HG03139 (cell line): Measurements from ENCODE around the gene AMPD3.
A peak's percentile ranks its signal among the peaks of the same experiment; 100 is the strongest.

Experiments used
- ATAC-seq: cut with Tn5 transposase; IDR thresholded peaks from one replicate; pipeline ENCODE4 v1.9.1; 2021; ENCODE audit not compliant: unreplicated experiment

AMPD3 gene

GRCh38 chr11:10486161-10486840 is 31.2 kb downstream of the AMPD3 start:
- no peak for ATAC-seq

DNA sequence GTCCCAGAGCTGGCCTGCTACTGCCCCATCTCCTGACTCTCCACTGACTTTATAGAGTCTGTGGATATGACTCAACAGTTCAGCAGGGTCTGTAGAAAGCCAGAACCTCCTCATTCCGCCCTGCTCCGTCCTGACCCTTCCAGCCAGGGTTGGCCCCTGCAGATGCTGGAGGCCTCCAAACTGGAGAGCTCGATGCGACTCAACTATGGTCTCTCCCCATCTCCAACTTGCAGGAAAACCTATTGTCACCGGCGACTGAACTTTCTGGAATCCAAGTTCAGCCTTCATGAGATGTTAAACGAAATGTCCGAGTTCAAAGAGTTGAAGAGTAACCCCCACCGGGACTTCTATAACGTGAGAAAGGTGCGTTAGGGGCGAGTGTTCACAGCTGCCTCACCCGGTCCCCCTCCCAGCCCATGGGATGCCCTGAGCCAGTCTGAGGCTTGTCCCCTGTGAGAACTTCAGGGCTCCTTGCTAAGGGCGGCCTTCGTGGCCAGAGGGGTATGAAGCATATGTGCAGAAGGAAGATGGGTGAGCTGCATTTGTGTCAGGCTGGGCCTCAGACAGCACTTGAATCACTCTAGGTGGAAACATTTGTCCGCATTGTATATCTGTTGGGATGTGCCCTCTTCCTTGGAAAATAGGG is 32.1 kb downstream of the AMPD3 start:
- no peak for ATAC-seq

DNA sequence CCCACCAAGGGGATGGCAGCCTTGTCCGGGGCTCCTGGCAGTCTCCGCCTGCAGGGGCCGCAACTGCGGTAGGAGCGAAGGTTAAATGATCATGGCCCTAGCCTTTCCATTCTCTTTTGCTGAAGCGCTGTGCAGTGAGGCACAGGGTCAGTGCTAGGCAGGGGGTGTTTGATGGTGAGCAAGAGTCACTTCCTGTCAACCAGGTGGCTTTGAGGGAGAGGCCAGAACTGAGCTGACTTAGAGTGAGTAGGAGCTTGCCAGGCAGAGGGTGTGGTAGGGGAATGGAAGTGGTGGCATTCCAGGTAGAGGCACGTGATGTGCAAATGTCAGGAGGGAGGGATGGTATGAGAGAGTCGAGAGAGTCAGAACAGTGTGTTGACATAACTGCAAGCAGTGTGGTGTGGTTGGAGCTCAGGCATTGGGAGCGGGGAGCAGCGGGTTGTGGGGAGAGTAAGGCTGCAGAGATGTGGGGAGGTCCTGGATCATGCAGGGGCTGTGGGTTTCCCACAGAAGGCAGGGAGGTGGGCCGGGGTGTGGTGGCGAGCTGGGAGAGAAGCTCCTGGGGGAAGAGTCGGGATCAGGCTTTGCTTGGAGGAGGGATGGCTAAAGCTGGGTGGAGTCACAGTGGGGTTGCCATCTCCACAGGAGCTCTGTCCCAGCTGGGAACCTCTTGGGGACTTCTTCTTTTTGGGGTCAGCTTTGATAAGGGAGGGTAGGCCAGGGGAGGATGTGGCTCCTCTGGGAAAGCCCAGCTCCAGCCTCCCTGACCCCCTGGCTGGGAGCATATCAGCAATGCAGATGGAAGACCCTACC is 33.3 kb downstream of the AMPD3 start:
- no peak for ATAC-seq

- peak; percentile 48 for ATAC-seq
Measured at GRCh38 chr11:10488934-10489691, 34.0 kb downstream of the AMPD3 start.

DNA sequence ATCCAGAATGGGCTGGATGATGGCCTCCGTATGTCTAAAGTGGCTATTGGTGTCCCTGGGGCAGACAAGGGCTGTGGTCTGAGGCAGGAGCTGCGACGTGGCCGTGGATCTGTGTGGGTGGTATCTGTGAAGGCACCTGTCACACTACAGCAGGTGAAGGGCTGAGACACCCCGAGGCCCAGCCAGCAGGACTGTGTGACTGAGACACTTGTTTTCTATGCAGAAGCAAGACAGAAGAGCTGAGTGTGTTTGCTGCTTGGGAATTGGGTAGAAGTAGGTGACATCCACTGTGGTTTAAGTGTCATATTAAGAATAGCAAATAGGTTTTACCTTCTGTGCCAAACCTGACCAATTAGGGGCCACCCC is 35.0 kb downstream of the AMPD3 start:
- ATAC-seq: no peak

DNA sequence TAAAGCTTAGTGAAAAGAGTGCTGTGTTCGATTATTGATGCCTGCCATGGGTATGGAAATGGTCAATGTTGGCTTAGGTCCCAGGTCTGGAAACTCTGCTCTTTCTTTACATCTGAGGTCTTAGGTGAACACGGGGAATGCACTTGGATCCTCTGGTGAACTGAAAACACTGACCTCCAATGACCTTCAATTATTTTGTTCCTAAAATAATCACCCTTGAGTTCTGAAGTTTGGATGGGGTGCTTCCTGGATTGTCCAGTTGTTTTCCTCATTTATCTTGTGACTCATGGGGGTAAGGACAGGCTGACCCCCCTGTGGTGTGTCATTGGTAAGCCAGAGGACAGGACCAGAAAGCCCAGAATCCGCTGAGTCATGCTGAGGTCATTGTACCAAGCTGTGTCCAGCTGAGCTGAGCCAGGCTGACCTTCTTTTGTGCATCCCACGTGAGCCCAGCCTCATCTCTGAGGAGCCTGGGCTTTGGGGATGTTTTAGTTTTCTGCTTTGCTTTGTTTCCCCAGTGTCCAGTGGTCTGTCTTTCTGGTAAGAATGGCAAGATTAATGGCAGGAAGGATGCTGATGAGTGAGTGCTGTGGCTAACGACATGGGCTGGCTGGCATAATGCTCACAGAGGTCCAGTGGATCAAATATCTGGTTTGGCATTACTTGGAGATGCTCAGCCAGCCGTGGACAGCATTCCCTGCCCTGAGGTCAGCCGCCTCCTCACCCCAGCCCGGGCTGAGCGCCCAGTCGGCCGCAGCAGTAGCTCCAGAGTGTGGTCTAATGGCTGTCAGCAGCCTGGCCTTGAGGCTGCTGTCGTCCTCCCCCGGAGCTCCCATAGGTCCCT is 35.6 kb downstream of the AMPD3 start:
- no peak for ATAC-seq

DNA sequence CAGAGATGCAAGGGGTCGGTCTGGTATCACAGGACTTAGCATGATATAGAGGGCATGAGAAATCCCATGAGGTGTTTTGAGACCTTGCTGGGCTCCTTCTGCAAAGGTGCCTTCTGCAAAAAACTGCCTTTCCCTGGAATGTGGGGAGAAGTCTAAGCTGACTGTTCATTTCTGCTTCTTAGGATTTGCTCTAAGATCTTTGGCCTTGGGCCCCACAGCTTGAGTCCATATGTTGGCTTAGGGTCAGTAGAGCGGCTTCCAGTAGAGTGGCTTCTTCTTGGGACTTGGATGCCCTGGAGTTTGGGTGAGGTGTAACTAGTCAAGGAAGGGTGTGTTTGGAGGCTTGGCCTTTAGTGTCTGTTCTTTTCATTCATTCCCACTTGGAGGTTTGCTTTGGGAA is 37.0 kb downstream of the AMPD3 start:
- ATAC-seq: no peak

DNA sequence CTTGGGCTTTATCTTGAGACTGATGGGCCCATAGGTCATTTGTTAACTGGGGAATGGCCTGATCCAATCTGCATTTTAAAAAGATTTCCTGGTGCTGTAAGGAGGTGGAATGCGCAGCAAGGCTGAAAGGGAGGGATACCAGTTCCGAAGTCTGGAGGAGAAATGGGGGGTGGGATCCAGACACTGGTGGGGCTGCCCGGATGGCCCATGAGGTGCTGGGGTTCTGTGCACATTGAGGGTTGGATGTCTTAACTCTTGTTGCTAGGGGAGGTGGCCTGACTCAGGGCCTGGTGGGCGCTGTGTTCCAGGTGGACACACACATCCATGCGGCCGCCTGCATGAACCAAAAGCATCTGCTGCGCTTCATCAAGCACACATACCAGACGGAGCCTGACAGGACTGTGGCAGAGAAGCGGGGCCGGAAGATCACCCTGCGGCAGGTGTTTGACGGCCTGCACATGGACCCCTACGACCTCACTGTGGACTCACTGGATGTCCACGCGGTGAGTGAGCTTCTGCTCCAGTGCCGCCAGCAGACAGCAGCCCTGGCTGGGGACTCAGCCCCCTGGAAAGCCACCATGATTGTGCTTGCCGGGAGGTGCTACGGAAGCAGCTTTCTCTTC is 38.1 kb downstream of the AMPD3 start:
- ATAC-seq: no peak

DNA sequence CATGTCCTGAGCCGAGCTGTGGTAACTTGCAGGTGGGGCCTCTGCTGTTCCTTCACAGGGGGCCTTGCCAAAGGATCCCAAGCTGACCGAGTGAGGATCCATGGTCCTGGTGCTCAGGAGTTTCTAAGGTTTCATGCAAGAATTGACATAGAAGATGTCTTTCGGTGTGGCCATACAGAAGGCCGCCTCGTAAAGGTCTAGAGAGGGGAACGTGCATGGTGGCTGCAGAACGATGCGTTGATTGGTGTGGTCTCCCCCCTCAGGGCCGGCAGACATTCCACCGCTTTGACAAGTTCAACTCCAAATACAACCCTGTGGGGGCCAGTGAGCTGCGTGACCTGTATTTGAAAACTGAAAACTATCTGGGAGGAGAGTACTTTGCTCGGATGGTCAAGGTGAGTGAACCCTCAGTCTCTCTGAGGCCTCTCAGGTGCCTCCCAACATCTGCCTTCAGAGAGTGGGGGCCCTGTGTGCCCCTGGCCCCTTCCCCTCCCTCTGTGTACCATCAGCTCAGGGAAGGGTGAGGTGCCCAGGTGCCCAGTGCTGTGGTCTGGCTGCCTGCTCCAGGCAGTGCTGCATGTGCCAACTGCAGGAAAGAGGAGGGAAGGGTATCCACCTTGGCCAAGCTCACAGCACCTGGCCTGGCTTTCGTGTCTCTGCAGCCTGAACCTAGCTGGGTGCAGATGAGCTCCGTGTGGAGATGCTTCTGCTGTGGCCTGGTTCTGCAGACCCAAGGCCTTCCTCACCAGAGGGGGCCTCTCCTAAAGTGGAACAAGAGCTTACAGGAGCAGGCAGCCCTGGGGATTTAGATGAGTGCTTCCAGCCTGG is 39.8 kb downstream of the AMPD3 start:
- ATAC-seq: no peak

GRCh38 chr11:10495464-10495786 is 40.4 kb downstream of the AMPD3 start:
- ATAC-seq: no peak

GRCh38 chr11:10496296-10496936 is 41.4 kb downstream of the AMPD3 start:
- ATAC-seq: no peak

- ATAC-seq: no peak
Measured at GRCh38 chr11:10497371-10498021, 42.4 kb downstream of the AMPD3 start.

GRCh38 chr11:10498022-10498400 is 42.9 kb downstream of the AMPD3 start:
- ATAC-seq: no peak

DNA sequence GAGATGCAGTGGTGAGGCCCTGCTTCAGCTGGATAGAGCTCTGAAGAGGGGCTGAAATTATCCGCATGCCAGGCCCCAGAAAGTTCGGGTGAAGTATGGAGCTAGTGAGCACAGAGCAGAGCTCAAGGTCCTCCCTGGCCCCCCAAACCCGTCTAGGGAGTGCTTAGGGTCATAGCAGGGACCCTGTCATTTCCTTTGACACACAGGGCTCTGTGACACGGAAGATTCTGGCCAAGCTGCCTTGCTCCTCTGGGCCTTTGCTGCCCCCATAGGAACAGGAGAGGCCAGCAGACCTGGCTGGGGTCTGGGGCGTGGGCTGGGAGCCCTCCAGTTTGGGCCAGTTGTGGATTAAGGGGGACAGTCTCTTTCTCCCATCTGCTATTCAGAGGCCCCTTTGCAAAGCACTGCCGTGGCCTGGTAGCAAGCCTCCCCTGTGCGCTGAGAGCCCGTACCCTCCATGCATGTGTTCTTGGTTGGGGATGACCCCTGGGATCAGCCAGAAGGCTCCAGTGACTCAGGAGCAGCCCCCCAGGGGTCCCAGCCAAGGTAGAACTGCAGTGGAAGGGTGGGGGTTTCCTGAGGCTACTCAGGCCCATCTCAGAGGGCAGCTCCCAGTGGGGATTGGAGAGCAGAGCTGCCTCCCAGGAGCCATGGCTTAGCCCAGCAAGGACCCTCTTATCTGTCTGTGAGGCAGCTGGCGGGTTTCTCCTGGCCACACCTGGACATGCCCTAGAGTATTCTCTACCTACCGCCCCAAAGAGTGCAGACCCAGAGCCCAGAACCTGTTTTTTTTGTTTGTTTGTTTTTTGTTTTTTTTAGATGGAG is 43.6 kb downstream of the AMPD3 start:
- ATAC-seq: no peak

DNA sequence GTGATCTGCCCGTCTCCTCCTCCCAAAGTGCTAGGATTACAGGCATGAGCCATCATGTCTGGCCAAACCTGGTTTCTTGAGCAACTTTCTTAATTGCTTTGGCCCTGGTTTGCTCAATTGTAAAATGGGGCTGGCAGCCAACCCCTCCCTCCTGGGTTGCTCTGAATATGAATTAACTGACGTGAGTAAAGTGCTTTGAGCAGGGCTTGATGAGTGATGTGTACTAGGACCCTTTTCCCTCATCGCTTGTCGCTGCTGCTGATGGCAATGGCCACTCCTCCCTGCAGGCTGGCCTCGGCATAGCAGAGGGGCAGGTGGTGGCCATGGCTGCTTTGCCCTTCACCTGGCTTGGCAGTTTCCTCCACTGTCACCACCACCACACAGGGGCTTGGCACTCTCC is 44.4 kb downstream of the AMPD3 start:
- ATAC-seq: no peak

- ATAC-seq: no peak
Measured at GRCh38 chr11:10499874-10500601, 45.0 kb downstream of the AMPD3 start.
